ENCODE data around the gene AKR1D1. TPM values are rescaled to one million over a fixed set of nuclear protein-coding genes. Genes with fewer than 3 reads are reported as not detected.

The AKR1D1 gene
- total and polyA plus RNA-seq, 7 experiments from 2014 or later: not detected

GRCh38 chr7:138077809-138078208 is 1.6 kb downstream of the AKR1D1 start:
- CTCF ChIA-PET: no interaction called here
- H3K27ac Mint-ChIP-seq: no peak overlapping the region
- ATAC-seq: no peak

GRCh38 chr7:138079137-138079536 is 2.9 kb downstream of the AKR1D1 start:
- DNase-seq (no peak), ATAC-seq (no peak)
- Mint-ChIP-seq H3K36me3 (no peaks in the 10 kb centered on the region), H3K27me3 (peaks cover 0 to 22% (median 5%) of the 10 kb centered on the region in 5 donors), H3K9me3 (peaks cover 0 to 30% (median 11%) of the 10 kb centered on the region in 11 donors), H3K4me1 (no peaks in the 10 kb centered on the region), H3K27ac (no peak overlapping the region), H3K4me3 (no peak overlapping the region)
- no peak overlapping the region for H3K27ac ChIP-seq (ENCODE audit: low read depth, low read length)
- H3K27me3 ChIP-seq (ENCODE audit: control insufficient read depth in 2 of 2, insufficient read depth in 2 of 2, low read length in 2 of 2): no peaks in the 10 kb centered on the region
- ChIA-PET CTCF (no interaction called here), POLR2A (no interaction called here)
- H3K9me3 ChIP-seq (ENCODE audit: control insufficient read depth in 2 of 3, low read length in 3 of 3): peaks cover 0 to 4% (median 0%) of the 10 kb centered on the region in 3 experiments
- H3K36me3 ChIP-seq (ENCODE audit: control insufficient read depth in 2 of 3, insufficient read depth in 3 of 3, low read length in 3 of 3): no peaks in the 10 kb centered on the region
- H3K4me3 ChIP-seq (ENCODE audit: low read length): no peak overlapping the region
- no peaks in the 10 kb centered on the region for H3K4me1 ChIP-seq (ENCODE audit: control insufficient read depth in 2 of 2, insufficient read depth in 2 of 2, low read length in 2 of 2)
- intact Hi-C loops (cut with micrococcal nuclease): no loop called here

More at GRCh38 chr7:138077809-138078208, 1.6 kb downstream of the AKR1D1 start:
- Histone ChIP-seq H3K27ac (ENCODE audit: low read depth, low read length) (no peak overlapping the region), H3K36me3 (ENCODE audit: control insufficient read depth in 2 of 3, insufficient read depth in 3 of 3, low read length in 3 of 3) (no peaks in the 10 kb centered on the region), H3K4me3 (ENCODE audit: low read length) (no peak overlapping the region), H3K27me3 (ENCODE audit: control insufficient read depth in 2 of 2, insufficient read depth in 2 of 2, low read length in 2 of 2) (no peaks in the 10 kb centered on the region), H3K9me3 (ENCODE audit: control insufficient read depth in 2 of 3, low read length in 3 of 3) (peaks cover 0 to 4% (median 0%) of the 10 kb centered on the region in 3 experiments), H3K4me1 (ENCODE audit: control insufficient read depth in 2 of 2, insufficient read depth in 2 of 2, low read length in 2 of 2) (no peaks in the 10 kb centered on the region)
- no peaks in the 10 kb centered on the region for H3K36me3 Mint-ChIP-seq
- POLR2A ChIA-PET: no interaction called here
- H3K27me3 Mint-ChIP-seq: peaks cover 0 to 21% (median 5%) of the 10 kb centered on the region in 5 donors
- no peaks in the 10 kb centered on the region for H3K4me1 Mint-ChIP-seq
- DNase-seq: no peak
- H3K4me3 Mint-ChIP-seq: no peak overlapping the region
- peaks cover 0 to 34% (median 14%) of the 10 kb centered on the region in 11 donors for H3K9me3 Mint-ChIP-seq
- intact Hi-C loops (cut with micrococcal nuclease): no loop called here

DNA sequence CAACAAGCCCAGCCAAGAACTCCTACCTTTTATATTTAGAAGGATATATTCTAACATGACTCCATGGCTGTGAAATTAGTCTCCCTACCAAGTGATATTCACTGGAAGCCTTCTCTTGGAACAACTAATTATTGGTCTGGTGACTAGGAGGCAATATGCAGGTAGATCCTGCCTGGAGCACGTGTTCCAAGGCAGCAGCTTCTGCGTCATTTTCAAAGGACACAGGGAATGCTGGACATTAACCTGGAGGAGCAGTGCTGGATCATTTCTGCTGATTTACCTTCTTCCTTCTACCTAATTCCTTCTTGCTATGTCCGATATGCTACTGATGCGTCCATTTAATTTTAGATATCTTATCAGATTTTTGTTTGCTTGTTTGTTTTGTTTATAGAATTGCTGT is 5.6 kb downstream of the AKR1D1 start:
- no peak overlapping the region for H3K4me3 ChIP-seq (ENCODE audit: low read length)
- H3K4me1 Mint-ChIP-seq: no peaks in the 10 kb centered on the region
- H3K4me1 ChIP-seq (ENCODE audit: control insufficient read depth in 2 of 2, insufficient read depth in 2 of 2, low read length in 2 of 2): no peaks in the 10 kb centered on the region
- no peak overlapping the region for H3K27ac Mint-ChIP-seq
- ChIA-PET POLR2A (no interaction called here), CTCF (no interaction called here)
- H3K27ac ChIP-seq (ENCODE audit: low read depth, low read length): no peak overlapping the region
- H3K36me3 Mint-ChIP-seq: no peaks in the 10 kb centered on the region
- ATAC-seq: no peak
- intact Hi-C loops (cut with micrococcal nuclease): no loop called here
- H3K36me3 ChIP-seq (ENCODE audit: control insufficient read depth in 2 of 3, insufficient read depth in 3 of 3, low read length in 3 of 3): no peaks in the 10 kb centered on the region
- no peaks in the 10 kb centered on the region for H3K27me3 ChIP-seq (ENCODE audit: control insufficient read depth in 2 of 2, insufficient read depth in 2 of 2, low read length in 2 of 2)
- no peak for DNase-seq
- H3K4me3 Mint-ChIP-seq: no peak overlapping the region
- H3K27me3 Mint-ChIP-seq: peaks cover 0 to 20% (median 10%) of the 10 kb centered on the region in 5 donors
- H3K9me3 Mint-ChIP-seq: peaks cover 0 to 3% (median 0%) of the 10 kb centered on the region in 11 donors
- H3K9me3 ChIP-seq (ENCODE audit: control insufficient read depth in 2 of 3, low read length in 3 of 3): no peaks in the 10 kb centered on the region

DNA sequence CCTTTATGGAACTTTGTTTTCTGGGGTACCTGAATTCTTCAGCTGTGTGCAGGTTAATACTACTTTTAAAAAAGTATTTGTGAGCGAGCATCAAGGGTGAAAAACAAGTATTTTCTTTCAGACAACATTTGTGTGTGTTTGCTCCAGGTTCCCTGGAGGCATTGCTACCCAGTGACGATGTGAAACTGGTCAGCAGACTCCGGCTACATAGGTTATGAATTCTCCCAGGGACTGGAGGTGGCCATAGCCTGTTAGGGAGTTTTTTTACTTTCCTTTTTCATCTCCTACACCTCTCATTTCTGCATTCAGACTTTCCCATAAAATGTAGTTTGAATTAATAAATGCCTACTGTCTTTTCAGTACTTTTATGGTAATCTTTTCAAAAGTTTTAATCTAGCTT is 7.6 kb downstream of the AKR1D1 start:
- H3K4me1 ChIP-seq (ENCODE audit: control insufficient read depth in 2 of 2, insufficient read depth in 2 of 2, low read length in 2 of 2): no peaks in the 10 kb centered on the region
- POLR2A ChIA-PET: no interaction called here
- peaks cover 0 to 2% (median 0%) of the 10 kb centered on the region in 11 donors for H3K9me3 Mint-ChIP-seq
- H3K9me3 ChIP-seq (ENCODE audit: control insufficient read depth in 2 of 3, low read length in 3 of 3): no peaks in the 10 kb centered on the region
- no peak overlapping the region for H3K27ac Mint-ChIP-seq
- no peak overlapping the region for H3K27ac ChIP-seq (ENCODE audit: low read depth, low read length)
- DNase-seq (no peak), ATAC-seq (no peak)
- no peaks in the 10 kb centered on the region for H3K36me3 Mint-ChIP-seq
- H3K4me3 ChIP-seq (ENCODE audit: low read length): no peak overlapping the region
- no peaks in the 10 kb centered on the region for H3K36me3 ChIP-seq (ENCODE audit: control insufficient read depth in 2 of 3, insufficient read depth in 3 of 3, low read length in 3 of 3)
- intact Hi-C loops (cut with micrococcal nuclease): no loop called here
- no peaks in the 10 kb centered on the region for H3K27me3 ChIP-seq (ENCODE audit: control insufficient read depth in 2 of 2, insufficient read depth in 2 of 2, low read length in 2 of 2)
- no peaks in the 10 kb centered on the region for H3K4me1 Mint-ChIP-seq
- CTCF ChIA-PET: no interaction called here
- H3K4me3 Mint-ChIP-seq: no peak overlapping the region
- H3K27me3 Mint-ChIP-seq: peaks cover 0 to 21% (median 12%) of the 10 kb centered on the region in 5 donors

DNA sequence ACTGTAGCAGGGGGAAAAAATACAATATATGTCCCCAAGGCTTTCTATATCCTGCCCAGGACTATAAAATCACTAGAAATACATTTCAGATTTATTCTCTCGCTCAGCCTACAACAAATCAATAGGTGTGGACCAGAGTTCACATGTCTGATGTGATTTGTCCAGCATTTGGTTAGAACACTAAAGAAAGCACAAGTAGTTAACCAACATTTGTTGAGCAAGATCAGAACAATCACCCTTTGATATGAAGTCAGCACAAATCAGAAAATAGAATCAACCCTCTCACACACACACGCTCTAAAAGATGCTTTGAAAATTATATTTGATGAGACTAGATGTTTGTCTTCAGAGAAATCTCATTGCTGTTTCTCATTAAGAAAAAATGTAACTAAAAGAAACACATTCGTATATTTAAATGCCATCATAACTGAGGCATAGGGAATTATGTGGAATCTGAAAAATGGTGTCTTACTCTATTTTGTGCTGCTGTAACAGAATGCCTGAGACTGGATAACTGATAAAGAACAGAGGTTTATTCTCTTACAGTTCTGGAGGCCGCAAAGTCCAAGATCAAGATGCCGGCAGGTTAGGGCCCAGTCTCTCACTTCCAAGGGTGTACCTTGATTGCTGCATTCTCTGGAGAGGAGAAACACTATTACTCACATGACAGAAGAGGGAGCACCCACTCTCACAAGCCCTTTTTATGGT is 10.5 kb downstream of the AKR1D1 start:
- Mint-ChIP-seq H3K9me3 (peaks cover 0 to 2% (median 0%) of the 10 kb centered on the region in 11 donors), H3K27me3 (peaks cover 0 to 15% (median 11%) of the 10 kb centered on the region in 5 donors), H3K27ac (no peak overlapping the region), H3K4me1 (no peaks in the 10 kb centered on the region), H3K36me3 (no peaks in the 10 kb centered on the region), H3K4me3 (no peak overlapping the region)
- H3K9me3 ChIP-seq (ENCODE audit: control insufficient read depth in 2 of 3, low read length in 3 of 3): no peaks in the 10 kb centered on the region
- intact Hi-C loops (cut with micrococcal nuclease): no loop called here
- no peak overlapping the region for H3K4me3 ChIP-seq (ENCODE audit: low read length)
- H3K4me1 ChIP-seq (ENCODE audit: control insufficient read depth in 2 of 2, insufficient read depth in 2 of 2, low read length in 2 of 2): no peaks in the 10 kb centered on the region
- no peak for DNase-seq
- no peaks in the 10 kb centered on the region for H3K36me3 ChIP-seq (ENCODE audit: control insufficient read depth in 2 of 3, insufficient read depth in 3 of 3, low read length in 3 of 3)
- POLR2A ChIA-PET: interaction anchor here (0.6 kb wide), 1 partner anchor 168 kb away, joined by 4 read pairs; no protein-coding TSS in a partner anchor
- ATAC-seq: no peak
- CTCF ChIA-PET: no interaction called here
- H3K27ac ChIP-seq (ENCODE audit: low read depth, low read length): no peak overlapping the region
- H3K27me3 ChIP-seq (ENCODE audit: control insufficient read depth in 2 of 2, insufficient read depth in 2 of 2, low read length in 2 of 2): no peaks in the 10 kb centered on the region

GRCh38 chr7:138089080-138089901 is 13.0 kb downstream of the AKR1D1 start:
- Histone ChIP-seq H3K36me3 (ENCODE audit: control insufficient read depth in 2 of 3, insufficient read depth in 3 of 3, low read length in 3 of 3) (no peaks in the 10 kb centered on the region), H3K4me1 (ENCODE audit: control insufficient read depth in 2 of 2, insufficient read depth in 2 of 2, low read length in 2 of 2) (no peaks in the 10 kb centered on the region), H3K27ac (ENCODE audit: low read depth, low read length) (no peak overlapping the region), H3K4me3 (ENCODE audit: low read length) (no peak overlapping the region), H3K9me3 (ENCODE audit: control insufficient read depth in 2 of 3, low read length in 3 of 3) (no peaks in the 10 kb centered on the region), H3K27me3 (ENCODE audit: control insufficient read depth in 2 of 2, insufficient read depth in 2 of 2, low read length in 2 of 2) (no peaks in the 10 kb centered on the region)
- intact Hi-C loops (cut with micrococcal nuclease): no loop called here
- CTCF ChIA-PET: interaction anchor here (0.7 kb wide), 1 partner anchor 471 kb away, joined by 3 read pairs; no protein-coding TSS in a partner anchor
- Mint-ChIP-seq H3K27me3 (peaks cover 0 to 11% (median 7%) of the 10 kb centered on the region in 5 donors), H3K36me3 (no peaks in the 10 kb centered on the region), H3K9me3 (peaks cover 0 to 2% (median 0%) of the 10 kb centered on the region in 11 donors), H3K4me3 (no peak overlapping the region), H3K4me1 (no peaks in the 10 kb centered on the region), H3K27ac (no peak overlapping the region)
- DNase-seq (no peak), ATAC-seq (no peak)
- POLR2A ChIA-PET: no interaction called here

Data from naive thymus-derived CD4-positive, alpha-beta T cell (primary cell).